DMS114 treated with DMSO at 0.1 percent for 48 hours (cell line): Measurements from ENCODE around the gene PRM2.

ENCODE experiments used
- DNase-seq: peaks from one replicate; lab custom pipeline; 2025; ENCODE audit not compliant: unreplicated experiment; lab: John Stamatoyannopoulos, UW

PRM2 gene

DNA sequence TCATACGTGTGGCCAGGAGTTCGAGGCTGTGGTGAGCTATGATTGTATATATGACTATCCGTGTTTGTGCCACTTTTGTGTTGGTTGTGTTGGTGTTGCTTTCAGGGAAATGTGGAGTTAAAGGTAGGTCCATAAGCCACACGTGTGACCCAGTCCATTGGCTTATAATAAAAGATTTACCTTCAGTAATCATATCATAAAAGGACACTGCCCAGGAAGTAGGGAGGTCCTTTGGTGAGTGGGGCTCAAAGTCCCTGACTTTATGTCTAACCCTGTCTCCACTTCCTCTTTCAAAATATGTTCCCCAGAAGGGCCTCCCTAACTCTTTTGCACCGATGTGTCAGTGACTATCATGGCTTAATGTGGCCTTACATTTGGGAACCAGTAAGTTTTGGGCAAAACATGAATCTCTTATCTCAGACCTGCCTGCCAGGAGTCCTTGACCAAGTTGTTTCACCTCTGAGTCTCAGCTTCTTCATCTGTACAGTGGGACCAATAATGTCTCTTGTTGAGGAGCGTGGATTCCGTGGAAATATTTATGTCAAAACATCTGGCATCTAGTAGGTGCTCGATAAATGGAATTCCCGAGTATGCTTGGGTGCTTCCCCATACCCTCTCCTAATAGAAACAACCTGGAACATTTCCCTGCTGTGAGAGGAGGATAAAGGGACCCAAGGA lies 12.0 kb downstream of the PRM2 start:
- DNase-seq = no peak

DNA sequence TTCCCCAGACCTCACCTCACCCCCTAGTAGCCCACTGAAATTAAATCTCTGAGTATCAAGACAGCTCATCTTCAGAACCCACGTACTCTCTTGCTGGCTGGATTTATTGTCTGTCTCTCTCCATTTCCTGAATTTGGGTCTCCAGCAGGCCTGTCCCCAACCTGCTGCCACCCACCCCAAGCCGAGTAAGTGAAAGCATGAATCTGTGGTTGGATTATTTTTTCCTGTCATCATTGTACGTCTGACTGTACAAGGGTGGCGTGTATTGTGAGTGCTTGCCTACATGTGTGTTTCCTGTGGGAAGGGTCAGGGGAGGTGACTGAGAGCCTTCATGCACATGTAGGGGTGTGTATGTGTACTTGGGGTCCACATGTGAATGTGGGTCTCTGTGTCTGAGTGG lies 12.5 kb downstream of the PRM2 start:
- DNase-seq = no peak

DNA sequence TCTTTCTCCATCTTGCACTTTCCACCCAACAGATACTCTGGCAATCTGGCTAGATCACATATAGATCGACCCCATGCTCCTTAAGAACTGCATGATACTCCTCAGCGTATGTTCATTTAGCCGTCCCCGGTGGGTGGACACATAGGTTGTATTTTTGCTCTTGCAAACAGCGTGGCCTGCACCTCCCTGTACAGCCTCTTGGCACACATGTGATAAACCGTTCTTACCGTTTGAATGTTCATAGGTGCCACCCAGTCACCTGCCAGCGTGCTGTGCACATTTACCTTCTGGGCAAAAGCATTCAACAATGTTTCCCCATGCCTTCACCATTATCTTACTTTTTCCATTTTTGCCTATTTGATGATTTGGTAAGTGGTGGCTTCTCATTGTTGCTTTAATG lies 13.4 kb downstream of the PRM2 start:
- no peak for DNase-seq

DNA sequence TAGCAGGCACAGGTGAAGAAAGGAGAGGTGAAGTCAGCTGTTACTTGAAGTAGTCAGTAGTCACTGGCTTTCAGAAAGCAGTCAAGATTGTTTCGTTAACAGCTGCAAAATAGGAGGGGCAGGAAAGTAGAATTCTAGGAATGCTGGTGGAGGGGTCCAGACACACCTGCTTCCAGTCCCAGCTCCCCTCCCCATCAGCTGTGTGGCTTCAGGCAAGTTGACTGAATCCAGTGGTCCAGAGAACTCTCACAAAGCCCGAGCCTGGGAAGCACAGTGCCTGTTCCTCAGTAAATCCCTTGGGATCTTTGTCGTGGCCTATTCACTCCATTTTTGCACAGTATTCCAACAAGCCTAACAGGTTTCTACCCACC lies 15.7 kb downstream of the PRM2 start:
- no peak for DNase-seq

DNA sequence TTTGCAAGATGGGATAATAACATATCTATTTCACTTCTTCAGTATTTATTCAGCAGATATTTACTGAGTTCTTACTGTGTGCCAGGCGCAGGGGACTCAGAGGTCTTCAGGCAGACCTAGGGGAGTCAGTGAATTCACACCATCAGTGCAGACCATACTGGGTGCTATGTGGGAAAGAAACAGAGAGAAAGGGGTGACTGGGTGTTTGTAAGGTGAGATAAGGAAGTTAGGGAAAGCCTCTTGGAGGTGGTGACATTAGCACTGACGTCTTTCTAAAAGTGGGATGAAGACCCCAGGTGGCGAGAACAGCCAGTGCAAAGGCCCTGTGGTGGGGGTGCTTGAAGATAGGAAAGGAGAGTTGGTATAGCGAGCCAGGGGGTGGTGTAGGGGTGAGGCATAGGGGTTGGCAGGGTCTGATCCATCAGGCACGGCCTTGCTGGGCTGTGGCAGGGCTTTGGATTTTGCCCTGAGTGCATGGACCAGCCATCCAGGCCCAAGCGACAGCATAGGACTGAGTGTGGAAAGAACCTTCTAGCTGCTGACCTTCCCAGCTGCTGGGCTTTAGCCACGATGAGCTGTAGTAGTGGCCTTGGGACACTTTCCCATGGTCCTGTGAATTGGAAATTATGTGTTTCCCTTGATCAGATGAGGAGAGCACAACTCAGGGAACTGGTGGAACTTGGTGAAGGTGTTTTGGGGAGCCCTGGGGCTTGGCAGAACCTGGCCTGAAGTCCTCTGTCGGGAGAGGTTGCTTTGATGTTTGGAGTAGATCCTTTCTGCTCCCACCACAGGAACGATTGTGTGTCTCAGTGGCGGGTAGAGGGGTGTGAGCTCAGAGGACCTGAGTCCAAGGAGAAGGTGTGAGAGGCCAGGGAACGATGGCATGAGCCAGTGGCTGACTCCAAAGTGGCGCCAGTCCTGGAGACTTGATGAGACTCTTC lies 16.4 kb downstream of the PRM2 start:
- no peak for DNase-seq

DNA sequence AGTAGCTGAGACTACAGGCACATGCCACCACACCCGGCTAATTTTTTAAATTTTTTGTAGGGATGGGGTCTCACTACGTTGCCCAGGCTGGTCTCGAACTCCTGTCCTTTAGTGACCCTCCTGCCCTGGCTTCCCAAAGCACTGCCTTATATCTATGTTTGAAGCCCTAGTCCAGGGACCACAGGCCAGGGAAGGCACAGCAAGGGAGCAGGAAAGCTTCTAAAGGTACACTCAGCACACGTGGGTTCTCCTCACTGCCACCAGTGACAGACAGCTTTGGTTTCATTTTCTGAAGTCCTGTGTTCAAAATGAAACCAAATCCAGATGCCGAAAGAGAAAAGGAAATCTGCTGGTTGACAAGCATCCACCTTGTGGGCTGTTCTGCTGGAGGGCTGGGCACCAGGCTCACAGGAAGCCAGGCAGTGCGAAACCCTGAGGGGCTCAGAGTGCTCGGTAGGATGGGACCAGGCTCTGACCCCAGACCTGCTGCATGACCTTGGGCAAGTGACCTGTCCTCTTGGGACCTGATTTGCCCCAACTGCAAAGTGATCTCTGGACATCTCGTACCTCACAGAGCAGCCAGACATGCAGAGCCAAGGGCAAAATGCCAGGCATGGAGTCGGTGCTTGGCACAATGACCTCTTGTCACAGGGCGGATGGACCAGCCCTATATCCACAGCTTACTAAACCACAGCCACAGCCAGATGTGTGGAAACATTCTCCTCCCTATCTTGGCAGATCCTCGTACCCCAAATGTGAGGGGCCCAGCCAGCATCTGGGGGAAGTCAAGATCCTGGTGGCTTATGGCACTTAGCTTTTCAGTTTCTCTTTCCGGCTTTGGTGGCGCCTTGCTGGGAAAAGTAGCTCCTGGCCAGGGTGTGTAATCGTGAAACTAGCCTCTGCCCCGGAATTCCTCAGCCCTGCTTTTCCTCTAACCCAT lies 17.5 kb downstream of the PRM2 start:
- no peak for DNase-seq

DNA sequence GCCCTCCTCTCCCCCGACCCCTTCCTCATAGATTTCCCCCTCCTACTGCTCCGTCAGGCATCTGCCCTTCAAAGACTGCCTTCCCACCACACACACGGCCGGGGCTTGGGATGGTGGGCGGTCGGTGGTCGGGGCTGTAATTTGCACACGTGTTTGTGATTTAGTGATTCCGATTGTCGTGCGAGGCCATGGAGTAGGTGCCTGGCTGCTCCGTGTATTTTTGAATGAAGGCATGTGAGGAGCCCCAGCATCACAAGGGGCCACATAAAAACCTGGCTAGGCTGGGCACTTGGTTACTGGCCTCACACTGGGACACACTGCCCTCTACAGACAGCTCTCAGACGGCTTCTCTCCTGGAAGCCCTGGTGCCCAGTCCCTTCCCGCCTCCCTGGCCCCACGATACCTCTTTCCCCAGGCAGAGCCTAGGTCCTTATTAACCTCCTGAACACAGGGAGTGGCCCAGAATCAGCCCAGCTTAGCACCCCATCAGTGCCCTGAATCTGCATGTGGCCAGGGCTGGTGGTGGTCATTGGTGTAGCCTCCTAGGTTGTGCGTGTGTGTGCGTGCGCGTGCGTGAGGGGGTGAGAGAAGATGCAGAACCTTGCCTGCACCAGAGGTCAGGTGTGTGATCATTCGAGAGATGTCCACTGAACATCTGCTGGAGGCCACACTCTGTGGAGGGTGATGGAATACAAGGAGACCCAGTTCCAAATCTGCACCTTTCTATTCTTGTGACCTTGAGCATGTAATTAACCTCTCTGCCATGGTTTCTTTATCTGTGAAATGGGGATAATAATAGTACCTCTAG lies 18.9 kb downstream of the PRM2 start:
- DNase-seq = peak; percentile 69

DNA sequence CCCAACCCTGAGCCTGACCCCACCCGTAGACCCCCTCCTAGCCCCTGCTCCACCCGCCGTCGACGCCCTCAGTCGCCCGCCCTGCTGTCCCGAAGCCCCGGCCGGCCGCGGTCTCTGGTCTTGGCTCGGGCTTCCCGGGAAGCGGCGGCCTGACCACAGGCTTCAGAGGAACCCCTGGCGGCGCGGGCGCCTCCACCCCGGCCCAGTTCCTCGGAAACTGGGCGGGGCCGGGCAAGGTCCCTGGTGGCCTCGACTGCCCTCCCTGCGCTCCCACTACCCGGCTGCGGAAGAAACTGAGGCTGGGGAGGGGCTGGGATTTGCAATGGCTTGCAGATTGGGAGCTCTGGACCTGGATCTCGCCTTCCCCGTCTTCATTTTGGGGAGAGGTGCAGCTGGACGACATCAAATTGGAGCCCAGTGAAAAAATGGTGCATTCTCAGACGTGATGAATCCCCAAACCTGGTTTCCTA lies 19.6 kb downstream of the PRM2 start:
- peak; percentile 14 for DNase-seq

DNA sequence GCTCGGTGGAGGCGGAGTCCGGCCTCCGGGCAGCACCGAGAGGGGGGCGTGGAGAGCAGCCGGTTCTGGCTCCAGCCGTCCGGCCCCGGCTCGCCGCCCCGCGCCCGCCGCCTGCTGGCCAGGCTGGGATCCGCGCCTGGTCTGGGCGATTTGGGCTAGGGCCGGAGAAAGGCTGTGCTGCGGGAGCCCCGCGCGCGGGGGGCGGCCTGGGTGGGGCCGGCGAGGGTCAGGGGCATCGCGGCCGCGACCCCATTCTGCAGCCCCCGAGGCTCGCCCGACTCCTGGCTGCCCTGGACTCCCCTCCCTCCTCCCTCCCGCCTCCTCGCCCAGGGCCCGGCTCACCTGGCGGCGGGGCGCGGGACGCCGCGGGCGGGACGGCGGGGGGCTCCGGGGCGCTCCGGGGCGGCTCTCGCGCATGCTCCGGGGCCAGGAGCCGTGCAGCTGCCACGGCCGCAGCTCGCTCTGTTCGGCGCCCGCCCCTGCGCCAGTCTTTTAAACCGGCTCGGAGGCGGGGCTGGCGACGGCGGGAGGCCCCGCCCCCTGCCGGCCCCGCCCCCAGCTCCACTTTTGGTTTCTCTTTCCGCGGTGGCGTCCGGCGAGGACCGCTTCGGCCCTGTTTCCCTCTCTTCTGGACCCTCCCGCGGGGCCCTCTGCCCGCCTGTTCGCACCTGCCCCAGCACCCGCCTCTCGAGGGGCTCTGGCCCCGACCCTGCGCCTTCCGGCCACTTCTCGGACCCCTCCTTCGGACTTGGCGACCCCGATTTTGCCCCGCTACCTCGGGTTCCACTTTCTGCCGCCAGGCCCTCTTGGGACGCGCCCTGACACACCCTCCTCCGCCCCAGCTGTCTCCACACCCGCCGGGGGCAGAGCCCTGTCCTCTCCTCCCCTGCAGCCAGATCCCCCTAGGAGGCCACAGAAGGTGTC lies 20.3 kb downstream of the PRM2 start, which contains the start of gene SOCS1:
TSS of gene SOCS1 (minus strand) at position 468 of the 924 bp plus-strand sequence. CDS start 726 bp downstream, outside the sequence.
- DNase-seq = peak; percentile 58

DNA sequence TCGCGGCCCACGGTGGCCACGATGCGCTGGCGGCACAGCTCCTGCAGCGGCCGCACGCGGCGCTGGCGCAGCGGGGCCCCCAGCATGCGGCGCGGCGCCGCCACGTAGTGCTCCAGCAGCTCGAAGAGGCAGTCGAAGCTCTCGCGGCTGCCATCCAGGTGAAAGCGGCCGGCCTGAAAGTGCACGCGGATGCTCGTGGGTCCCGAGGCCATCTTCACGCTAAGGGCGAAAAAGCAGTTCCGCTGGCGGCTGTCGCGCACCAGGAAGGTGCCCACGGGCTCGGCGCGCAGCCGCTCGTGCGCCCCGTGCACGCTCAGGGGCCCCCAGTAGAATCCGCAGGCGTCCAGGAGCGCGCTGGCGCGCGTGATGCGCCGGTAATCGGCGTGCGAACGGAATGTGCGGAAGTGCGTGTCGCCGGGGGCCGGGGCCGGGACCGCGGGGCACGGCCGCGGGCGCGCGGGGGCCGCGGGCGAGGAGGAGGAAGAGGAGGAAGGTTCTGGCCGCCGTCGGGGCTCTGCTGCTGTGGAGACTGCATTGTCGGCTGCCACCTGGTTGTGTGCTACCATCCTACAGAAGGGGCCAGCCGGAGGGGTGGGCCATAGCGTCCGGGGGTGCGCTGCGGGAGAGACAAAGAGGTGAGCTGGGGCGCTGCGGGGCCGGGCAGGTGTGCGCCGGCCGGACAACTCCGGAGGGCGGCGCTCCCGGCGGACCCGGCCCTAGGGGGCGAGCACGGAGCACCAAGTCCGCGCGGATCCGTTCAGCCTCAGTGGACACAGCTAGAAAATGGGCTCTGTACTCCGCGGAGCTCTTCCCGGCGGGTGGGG lies 21.2 kb downstream of the PRM2 start:
- no peak for DNase-seq

DNA sequence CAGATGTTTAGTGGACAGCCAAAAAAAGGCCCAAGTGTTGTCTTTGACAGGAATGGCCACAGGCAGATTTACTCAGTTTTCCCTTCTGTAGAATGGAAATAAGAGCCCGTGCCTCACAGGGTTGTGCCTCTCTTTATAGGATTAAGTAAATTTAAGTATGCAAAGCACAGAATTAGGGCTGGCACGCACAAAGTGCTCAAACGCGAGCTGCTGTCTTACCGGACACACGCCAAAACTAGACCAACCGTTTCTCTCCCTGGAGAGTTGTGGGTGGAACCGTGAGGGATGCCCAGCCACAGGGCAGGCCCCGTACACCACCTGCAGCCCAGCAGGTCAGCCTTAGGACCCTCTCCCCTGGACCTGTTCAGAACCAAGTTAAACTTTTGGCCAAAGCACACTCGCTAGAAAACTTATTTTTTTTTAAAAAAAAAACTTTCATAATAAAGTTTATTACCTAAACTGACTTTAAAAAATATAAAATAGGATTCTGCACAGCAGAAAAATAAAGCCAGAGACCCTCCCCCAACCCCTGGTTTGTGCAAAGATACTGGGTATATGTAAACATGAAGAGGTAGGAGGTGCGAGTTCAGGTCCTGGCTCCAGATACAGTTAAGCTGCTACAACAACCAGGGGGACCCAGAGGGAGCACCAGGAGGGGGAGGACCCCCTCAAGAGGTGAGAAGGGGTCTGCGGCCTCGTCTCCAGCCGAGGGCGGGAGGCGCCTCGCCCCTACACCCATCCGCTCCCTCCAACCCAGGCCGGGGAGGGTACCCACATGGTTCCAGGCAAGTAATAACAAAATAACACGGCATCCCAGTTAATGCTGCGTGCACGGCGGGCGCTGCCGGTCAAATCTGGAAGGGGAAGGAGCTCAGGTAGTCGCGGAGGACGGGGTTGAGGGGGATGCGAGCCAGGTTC lies 22.0 kb downstream of the PRM2 start:
- DNase-seq = no peak

DNA sequence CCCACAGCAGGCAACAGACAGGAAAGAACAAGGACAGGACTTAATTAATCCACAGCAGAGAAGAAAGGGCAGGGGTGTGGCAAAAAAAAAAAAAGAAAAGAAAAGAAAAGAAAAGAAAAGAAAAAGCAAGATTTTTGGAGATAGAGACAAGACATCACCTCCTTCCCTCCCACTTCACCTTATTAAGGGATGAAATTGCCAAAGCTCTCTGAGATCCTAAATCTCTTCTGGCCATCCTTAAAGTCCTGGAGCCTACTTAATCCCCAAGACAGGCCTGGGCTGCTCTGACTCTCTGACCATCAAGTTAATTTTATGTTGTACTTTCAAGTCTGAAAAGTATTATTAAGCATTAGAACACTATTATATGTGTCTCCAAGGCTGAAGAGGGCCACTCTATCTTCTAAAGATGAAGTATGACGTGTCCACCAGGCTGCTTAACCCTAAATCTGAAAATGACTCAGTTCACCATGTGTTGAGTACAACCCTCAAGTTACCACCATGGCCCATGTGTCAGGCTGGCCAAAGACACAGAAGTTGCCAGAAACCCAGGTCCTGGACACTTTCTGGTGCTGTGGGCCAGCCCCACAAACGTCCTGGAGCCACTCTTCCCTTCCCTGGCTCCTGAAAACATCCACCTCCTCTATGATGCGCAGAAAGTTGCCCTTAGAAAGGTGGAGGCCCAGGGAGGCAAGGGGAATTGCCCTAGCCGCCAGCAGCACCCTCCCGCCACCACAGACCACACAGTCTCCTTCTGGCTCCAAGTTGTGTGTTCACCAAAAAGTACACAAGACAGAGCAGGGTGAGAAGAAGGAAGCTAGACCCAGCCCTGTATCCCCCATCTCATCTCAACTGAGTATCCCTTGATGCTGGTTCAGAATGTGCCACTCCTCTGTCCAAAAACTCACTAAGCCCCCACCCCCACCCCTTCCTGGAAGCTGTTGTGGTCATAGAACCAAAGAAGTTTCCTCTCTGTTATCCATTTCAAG lies 23.0 kb downstream of the PRM2 start:
- DNase-seq = no peak

DNA sequence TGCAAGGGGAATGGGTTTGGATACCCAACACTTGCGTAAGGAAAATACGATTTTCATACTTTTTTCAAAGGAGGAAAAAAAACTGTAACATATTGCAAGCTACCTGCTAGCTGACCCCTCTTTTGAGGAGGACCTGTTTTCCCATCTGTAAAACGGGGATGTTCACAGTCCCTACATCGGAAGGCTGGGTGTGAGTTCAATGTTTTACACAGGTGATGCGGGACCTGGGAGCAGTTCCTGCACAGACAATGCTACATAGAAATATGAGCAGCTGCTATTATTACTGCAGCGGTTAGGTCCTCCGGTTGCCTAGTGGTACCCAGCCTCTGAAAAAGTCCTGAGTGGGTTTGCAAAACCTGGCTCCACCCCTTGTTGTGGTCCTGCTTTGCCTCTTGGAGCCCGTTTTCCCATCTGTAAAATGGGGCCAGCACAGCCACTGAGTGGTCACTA lies 23.8 kb downstream of the PRM2 start:
- no peak for DNase-seq

DNA sequence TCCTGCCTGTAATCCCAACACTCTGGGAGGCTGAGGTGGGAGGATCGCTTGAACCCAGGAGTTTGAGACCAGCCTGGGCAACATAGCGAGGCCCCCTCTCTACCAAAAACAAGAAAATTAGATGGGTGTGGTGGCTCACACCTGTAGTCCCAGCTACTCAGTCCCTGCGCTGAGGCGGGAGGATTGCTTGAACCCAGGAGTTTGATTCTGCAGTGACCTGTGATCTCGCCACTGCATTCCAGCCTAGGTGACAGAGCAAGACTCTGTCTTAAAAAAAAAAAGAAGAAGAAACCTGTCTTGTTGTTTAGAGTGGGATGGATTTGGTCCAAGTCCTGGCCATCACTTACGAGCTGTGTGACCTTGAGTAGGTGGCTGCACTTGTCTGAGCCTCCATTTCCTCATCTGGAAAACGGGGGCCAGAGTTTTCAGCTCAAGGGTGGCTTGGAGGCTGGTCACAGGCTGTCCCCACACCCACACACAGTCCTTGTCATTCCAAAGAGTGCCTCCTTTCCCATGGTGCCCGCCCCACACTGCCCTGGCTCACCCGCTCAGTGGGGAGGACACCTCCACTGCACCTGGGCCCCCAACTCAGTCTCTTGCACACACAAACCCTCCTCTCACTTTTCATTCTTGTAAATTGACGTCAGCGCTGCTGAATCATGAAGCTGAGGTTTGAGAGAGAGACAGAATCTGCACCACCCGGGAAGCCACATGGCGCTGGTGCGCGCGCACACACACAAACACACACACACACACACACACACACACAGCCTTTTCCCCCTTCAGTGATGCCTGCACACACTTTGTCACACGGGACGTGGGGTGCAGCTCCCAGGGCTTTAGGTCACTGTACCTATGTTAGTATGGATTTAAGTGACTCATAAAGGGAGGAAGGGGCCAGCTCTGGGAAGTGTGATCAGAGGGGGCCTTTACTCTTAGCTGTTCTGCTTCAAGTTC lies 24.5 kb downstream of the PRM2 start:
- no peak for DNase-seq
